CD1c-positive myeloid dendritic cell (primary cell): ENCODE measurements around the gene RNASE1.
A peak's percentile ranks its signal among the peaks of the same experiment; 100 is the strongest.

Experiments used
- DNase-seq: peaks from one replicate; pipeline ENCODE4 v3.0.0-alpha.2; 2016; ENCODE audit errors: extremely low spot score

The RNASE1 gene

GRCh38 chr14:20807304-20808161 lies 4.9 kb upstream of the RNASE1 start:
- no peak for DNase-seq

GRCh38 chr14:20805485-20805884 lies 2.8 kb upstream of the RNASE1 start:
- DNase-seq: no peak

GRCh38 chr14:20803223-20803622 lies 579 bp upstream of the RNASE1 start:
- no peak for DNase-seq

DNA sequence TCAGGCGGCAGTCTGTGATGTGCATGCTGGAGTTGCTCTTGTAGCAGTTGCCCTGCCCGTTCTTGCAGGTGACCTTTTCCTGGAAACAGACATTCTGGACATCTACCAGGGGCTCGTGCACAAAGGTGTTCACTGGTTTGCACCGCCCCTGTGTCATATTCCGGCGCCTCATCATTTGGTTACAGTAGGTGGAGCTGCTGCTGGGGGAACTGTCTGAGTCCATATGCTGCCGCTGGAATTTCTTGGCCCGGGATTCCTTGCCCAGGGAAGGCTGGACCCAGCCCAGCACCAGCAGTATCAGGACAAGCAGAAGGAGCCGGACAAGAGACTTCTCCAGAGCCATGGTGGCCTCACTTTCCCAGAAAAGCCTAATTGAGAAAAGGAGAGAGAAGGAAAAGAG lies 918 bp downstream of the RNASE1 start:
- no peak for DNase-seq

DNA sequence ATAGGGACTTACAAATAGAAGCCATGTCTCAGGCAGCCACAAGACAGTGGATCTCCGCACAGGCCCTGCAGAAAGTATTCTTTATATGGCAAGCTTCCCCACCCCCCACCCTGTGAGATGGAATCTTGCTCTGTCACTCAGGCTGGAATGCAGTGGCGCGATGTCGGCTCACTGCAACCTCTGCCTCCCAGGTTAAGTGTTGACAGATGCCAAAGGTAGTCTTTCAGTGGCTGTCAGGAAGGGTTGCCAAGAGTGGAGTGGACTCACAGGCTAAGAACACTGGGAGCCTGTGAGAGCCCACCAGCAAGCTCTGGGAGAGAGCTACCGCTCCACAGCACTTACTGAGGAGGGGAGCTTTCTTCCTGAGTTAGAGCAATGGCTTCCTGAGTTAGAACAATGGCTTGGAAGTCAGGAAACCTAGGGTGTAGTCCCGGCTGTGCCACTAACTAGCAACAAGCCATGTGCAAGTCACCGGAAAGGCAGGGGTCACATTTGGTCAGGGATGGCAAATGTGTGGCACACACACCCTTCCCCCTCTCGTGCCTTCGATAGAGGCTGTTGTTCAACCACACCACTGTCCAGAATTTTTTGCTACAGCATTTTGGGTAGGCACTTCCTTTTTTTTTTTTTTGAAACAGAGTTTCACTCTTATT lies 2.6 kb downstream of the RNASE1 start:
- peak; percentile 74 for DNase-seq

DNA sequence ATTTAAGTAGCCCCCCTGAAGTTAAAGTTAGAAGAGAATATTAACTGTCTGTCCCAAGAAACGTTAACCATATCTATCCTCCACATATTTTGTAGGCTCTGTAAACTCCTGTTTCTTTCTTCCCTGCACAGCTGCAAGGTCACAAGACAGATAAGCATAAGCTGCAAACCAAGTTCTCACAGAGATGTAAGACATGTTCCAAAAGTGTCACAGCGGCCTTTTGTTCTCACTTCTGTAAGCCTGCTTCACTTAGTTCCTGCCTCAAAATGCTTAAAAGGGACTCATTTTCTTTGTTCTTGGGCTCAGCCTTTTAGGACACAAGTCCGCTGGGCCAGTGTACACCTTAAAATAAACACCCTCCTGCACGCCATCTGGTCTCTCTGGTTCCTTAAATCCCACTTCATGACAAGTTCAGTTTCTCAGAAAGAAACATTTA lies 3.2 kb downstream of the RNASE1 start:
- peak; percentile 63 for DNase-seq

GRCh38 chr14:20798932-20799331 lies 3.7 kb downstream of the RNASE1 start:
- no peak for DNase-seq

DNA sequence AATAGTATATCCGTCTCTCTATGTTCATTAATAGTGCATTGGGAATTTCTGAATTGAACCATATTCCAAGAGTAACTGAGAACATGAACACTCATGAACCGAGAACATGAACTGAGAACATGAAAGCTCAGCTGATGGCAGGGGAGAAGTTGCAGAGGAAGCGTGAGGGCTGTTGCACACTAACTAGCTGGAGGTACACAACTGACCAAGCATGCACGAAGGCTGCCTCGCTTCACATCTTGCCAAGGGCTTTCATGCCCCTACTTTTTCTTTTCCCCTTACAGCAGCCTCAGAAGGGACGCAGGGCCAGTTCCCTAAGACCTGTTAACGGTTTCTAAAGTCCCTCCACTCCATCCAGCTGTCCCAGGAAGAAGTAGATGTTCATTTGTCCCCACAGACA lies 4.3 kb downstream of the RNASE1 start:
- peak; percentile 61 for DNase-seq

GRCh38 chr14:20797164-20797563 lies 5.5 kb downstream of the RNASE1 start:
- no peak for DNase-seq

DNA sequence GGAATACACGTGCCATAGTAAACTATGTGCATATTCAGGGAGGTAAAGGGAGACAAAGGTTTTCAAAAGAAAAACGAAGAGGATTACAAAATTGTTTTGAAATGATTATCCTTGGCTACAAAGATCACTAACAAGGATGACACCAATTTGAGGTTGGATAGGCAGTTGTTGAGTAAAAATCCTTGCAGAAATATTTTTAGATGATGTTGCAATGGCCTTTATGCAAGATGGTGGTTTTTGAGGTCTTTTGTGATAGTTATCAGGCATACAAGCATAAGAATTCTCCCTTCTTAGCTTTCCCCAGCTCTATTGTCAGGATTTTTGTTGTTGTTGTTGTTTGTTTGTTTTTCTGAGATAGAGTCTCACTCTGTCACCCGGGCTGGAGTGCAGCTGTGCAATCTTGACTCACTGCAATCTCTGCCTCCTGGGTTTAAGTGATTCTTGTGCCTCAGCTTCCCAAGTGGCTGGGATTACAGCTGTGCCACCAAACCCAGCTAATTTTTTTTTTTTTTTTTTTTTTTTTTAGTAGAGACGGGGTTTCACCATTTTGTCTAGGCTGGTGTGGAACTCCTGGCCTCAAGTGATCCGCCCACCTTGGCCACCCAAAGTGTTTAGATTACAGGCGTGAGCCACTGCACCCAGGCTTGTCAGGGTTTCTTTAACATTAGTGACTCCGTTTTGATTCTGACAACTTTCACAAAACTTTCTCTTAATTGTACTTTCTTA lies 7.8 kb downstream of the RNASE1 start:
- DNase-seq: peak; percentile 70

- DNase-seq: peak; percentile 56
Observed at GRCh38 chr14:20792556-20792955, 10.1 kb downstream of the RNASE1 start.

GRCh38 chr14:20791597-20791996 lies 11.0 kb downstream of the RNASE1 start:
- no peak for DNase-seq

GRCh38 chr14:20791187-20791586 lies 11.5 kb downstream of the RNASE1 start:
- DNase-seq: no peak

DNA sequence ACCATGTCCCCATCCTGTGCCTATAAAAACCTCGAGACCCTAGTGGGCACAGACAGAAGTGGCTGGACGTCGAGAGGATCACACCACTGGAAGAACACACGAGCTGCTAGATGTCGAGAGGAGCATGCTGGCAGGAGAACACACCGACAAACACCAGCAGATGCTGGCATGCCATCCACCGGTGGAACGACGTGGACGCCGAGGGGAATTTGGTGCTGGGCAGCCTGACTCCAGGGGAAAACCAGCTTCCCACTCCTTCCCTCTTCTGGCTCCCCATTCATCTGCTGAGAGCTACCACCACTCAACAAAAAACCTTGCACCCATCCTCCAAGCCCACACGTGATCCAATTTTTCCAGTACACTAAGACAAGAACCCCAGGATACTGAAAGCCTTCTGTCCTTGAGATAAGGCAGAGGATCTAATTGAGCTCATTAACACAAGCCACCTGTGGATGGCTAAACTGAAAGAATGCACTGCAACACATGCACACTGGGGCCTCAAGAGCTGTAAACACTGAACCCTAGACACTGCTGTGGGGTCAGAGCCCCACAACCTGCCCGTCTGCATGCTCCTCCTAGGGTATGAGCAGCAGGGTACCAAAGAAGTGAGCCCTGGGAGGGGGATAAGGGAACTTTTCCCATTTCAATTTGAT lies 12.1 kb downstream of the RNASE1 start:
- no peak for DNase-seq

DNA sequence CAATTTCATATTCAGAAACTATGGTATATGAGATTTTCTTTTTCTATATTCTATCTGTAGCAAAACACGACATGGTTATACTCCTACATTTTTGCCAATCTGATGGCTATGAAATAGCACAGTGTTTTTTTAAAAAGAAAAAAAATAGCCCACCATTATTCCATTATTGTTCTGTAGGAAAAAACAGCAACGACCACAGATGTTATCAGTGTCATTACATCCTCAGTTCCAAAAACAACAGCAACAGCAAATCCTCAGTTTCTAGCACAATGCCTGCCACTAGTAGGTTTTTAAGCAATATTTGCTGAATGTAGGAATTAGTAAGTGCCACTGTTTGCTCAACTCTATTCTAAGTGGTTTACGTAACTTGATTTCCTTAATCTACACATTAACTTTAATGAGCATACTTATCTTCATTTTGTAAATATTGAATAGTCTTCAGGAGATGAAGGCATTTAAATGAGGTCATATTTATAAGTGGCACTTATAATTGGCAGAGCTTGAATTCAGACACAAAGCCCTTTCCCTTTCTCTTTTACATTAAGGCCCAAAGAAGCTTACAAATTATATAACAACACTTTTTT lies 13.3 kb downstream of the RNASE1 start:
- DNase-seq: no peak

- DNase-seq: no peak
Observed at GRCh38 chr14:20787025-20787424, 15.6 kb downstream of the RNASE1 start.

- peak; percentile 63 for DNase-seq
Observed at GRCh38 chr14:20782280-20782890, 20.3 kb downstream of the RNASE1 start.

DNA sequence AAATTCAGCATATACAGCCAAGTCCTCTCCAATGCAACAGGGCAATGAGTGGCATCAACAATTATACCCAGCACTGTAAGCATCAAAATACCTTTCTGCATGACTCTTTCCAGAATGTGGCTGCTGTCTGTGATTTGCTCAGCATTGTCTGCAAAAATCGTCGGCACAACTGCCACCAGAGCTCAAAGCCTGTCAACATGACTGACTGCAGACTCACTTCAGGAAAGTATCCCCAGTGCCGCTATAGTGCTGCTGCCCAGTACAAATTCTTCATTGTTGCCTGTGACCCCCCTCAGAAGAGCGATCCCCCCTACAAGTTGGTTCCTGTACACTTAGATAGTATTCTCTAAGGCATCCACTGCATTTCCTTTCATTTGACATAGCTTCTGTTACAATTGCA lies 20.8 kb downstream of the RNASE1 start:
- no peak for DNase-seq

DNA sequence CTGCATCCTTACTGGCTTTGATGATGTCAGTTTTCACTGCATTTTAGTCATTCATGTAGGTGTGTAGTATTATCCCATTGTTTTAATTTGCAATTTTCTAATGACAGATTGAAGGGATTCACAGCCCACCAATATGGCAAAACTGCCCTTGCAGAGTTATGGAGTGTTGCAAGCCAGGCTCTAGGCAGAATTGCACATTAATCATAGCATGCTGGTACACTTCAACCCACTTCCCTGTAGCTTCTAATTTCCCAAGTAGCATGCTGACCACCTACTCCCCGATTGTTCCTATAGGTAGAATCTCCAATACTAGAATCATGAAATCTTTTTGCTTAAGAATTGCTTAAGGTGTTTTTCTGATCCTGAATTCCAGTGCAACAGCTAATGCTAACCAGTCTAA lies 26.7 kb downstream of the RNASE1 start:
- peak; percentile 49 for DNase-seq

DNA sequence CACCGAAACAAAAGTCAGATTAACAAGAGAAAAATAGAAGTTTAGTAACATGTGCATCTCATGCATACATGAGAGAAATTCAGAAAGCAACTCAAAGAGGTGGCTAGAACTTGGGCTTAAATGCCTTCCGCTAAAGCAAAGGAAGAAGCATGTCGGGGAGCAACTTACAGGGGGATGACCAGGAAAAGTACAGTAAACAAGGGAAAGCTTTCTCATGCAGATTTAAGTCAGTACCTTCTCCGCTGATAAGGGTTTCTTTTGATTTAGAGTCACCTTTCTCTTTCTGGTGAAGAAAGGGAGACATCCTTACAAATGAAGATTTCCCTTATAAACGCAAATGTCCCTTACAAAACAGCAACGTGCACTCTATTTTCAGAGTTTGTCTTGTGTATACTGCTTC lies 27.6 kb downstream of the RNASE1 start:
- DNase-seq: no peak

DNA sequence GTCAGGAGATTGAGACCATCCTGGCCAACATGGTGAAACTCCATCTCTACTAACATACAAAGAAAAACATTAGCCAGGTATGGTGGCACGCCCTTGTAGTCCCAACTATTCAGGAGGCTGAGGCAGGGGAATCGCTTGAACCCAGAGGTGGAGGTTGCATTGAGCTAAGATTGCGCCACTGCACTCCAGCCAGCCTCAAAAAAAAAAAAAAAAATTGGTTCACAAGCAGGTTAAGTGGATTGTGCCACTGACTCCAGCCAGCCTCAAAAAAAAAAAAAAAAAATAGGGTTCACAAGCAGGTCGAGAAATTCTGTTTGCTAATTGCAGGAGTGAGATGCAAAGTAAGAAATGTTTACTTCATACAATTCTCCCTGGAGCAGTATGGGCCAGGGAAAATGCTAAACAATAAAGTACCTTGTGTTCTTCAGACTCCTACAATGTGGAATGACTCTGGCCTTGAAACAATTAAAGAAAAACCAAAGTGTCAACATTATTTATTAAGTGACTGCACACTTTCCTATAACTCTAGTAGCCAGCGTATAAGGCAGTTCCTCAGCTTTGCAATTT lies 28.3 kb downstream of the RNASE1 start:
- no peak for DNase-seq
